Measurements from ENCODE around the gene CSNK2B.
A peak's percentile ranks its signal among the peaks of the same experiment; 100 is the strongest.

GRCh38 chr6:31620586-31621319 lies 45.1 kb upstream of the CSNK2B start, which contains the start of gene PRRC2A:
- TF ChIP-seq CTCF (IDR thresholded peaks at IDR 0.05) (no peak), POLR2A (IDR thresholded peaks at IDR 0.05) (peak in 1 of 3 donors; percentile 10)

Data from body of pancreas (tissue), 4 donors.